ENCODE measurements around the gene CLCF1. TPM values are rescaled to one million over a fixed set of nuclear protein-coding genes. Genes with fewer than 3 reads are reported as not detected.

Gene CLCF1
- total RNA-seq, 1 donor from 2014 or later, result 32.6 TPM

- Histone ChIP-seq H3K4me3 (peak overlapping the region; percentile 20 to 80), H3K4me1 (peaks cover 26 to 60% of the 10 kb centered on the region in 2 donors), H3K36me3 (no peaks in the 10 kb centered on the region), H3K9me3 (no peaks in the 10 kb centered on the region), H3K27me3 (no peaks in the 10 kb centered on the region), H3K27ac (peak overlapping the region; percentile 98 to 99)
- peak; percentile 74 to 97 for DNase-seq (ENCODE audit: low spot score in 2 of 2)
- TF ChIP-seq CTCF (IDR thresholded peaks at IDR 0.05), result no peak
- intact Hi-C loops (cut with DNase I), result no loop called here
Measured at GRCh38 chr11:67354075-67355022, 19.0 kb downstream of the CLCF1 start.

- no peaks in the 10 kb centered on the region for H3K9me3 ChIP-seq
- no peaks in the 10 kb centered on the region for H3K36me3 ChIP-seq
- intact Hi-C loops (cut with DNase I), result loop anchor here (1.0 to 2.0 kb wide), 3 partner anchors 21 to 235 kb away; partner anchors contain the start of genes KDM2A and PITPNM1
- TF ChIP-seq CTCF (IDR thresholded peaks at IDR 0.05), result no peak
- DNase-seq (ENCODE audit: low spot score in 2 of 2), result peak; percentile 96 to 100
- peaks cover 26 to 60% of the 10 kb centered on the region in 2 donors for H3K4me1 ChIP-seq
- H3K27ac ChIP-seq, result peak within 1 kb of the TSS; percentile 98 to 99
- H3K4me3 ChIP-seq, result peak within 1 kb of the TSS; percentile 68 to 80
- no peaks in the 10 kb centered on the region for H3K27me3 ChIP-seq
Measured at GRCh38 chr11:67353317-67354074, 19.9 kb downstream of the CLCF1 start, which contains the start of gene POLD4. Gene POLD4 (minus strand): TSS chr11:67353546. CDS start chr11:67353399, 147 bp downstream.

GRCh38 chr11:67352546-67353316 lies 20.7 kb downstream of the CLCF1 start:
- no peak for TF ChIP-seq CTCF (IDR thresholded peaks at IDR 0.05)
- no peak for DNase-seq (ENCODE audit: low spot score in 2 of 2)

GRCh38 chr11:67351275-67352005 lies 22.0 kb downstream of the CLCF1 start:
- DNase-seq (ENCODE audit: low spot score in 2 of 2), result peak in 1 of 2 donors; percentile 84
- TF ChIP-seq CTCF (IDR thresholded peaks at IDR 0.05), result peak; percentile 87 to 92 (median 88)
- Histone ChIP-seq H3K4me3 (peak overlapping the region; percentile 68 to 80), H3K27ac (peak overlapping the region; percentile 98 to 99), H3K27me3 (no peaks in the 10 kb centered on the region), H3K36me3 (no peaks in the 10 kb centered on the region), H3K4me1 (peaks cover 20 to 44% of the 10 kb centered on the region in 2 donors), H3K9me3 (no peaks in the 10 kb centered on the region)
- intact Hi-C loops (cut with DNase I), result loop anchor here (1.0 to 2.0 kb wide), 2 partner anchors 31 to 233 kb away; partner anchors contain the start of gene KDM2A

More at GRCh38 chr11:67352546-67353316, 20.7 kb downstream of the CLCF1 start:
- Histone ChIP-seq H3K36me3 (no peaks in the 10 kb centered on the region), H3K27me3 (no peaks in the 10 kb centered on the region), H3K4me3 (peak overlapping the region; percentile 68 to 80), H3K4me1 (peaks cover 26 to 56% of the 10 kb centered on the region in 2 donors), H3K9me3 (no peaks in the 10 kb centered on the region), H3K27ac (peak overlapping the region; percentile 98 to 99)
- intact Hi-C loops (cut with DNase I), result loop anchor here (1.0 to 2.0 kb wide), 3 partner anchors 22 to 234 kb away; partner anchors contain the start of genes KDM2A and PITPNM1

Measured in ascending aorta (tissue), 2 donors.